Right lobe of liver (tissue), 6 donors: ENCODE data around the gene OR6A2. TPM values are rescaled to one million over a fixed set of nuclear protein-coding genes. Genes with fewer than 3 reads are reported as not detected.

Source experiments
- ATAC-seq, 4 donors: fragments of 200-7000 bp; cut with Tn5 transposase; one replicate each; pipeline ENCODE4 v1.9.1; 2020; ENCODE audit warnings: mild to moderate bottlenecking in 4 of 4, moderate library complexity in 4 of 4
- DNase-seq, 3 donors: peaks; one replicate each; pipeline ENCODE4 v3.0.0-alpha.2; 2020
- H3K27ac ChIP-seq, 3 donors: fragments of 200-600 bp; one replicate each; pipeline ENCODE4 v1.8.0; 2022
- H3K27me3 ChIP-seq, 2 donors: fragments of 200-600 bp; one replicate each; pipeline ENCODE4 v1.8.0; 2022
- H3K36me3 ChIP-seq, 4 donors: fragments of 200-600 bp; sonication (generic) in 1 of 4; one replicate each; pipeline versions ENCODE4 v1.5.1 to v1.8.0; 2017 to 2022; ENCODE audit warnings: control low read depth in 1 of 4
- H3K4me1 ChIP-seq, 4 donors: fragments of 200-600 bp; sonication (generic) in 1 of 4; one replicate each; pipeline versions ENCODE4 v1.5.1 to v1.8.0; 2017 to 2022; ENCODE audit warnings: control low read depth in 1 of 4
- H3K4me3 ChIP-seq, 3 donors: fragments of 200-600 bp; one replicate each; pipeline ENCODE4 v1.8.0; 2022
- H3K9me3 ChIP-seq, 4 donors: fragments of 200-600 bp; sonication (generic) in 1 of 4; one replicate each; pipeline versions ENCODE4 v1.5.1 to v1.8.0; 2017 to 2022; ENCODE audit warnings: control low read depth in 1 of 4
- CTCF ChIP-seq, 4 donors: fragments of 200-600 bp in 3 of 4; fragments of 450-650 bp in 1 of 4; IDR thresholded peaks; one replicate each; pipeline versions ENCODE4 v1.5.1 to v1.8.0; 2016 to 2022; ENCODE audit warnings: antibody characterized with exemption in 4 of 4, mild to moderate bottlenecking in 2 of 4
- POLR2A ChIP-seq: fragments of 450-650 bp; IDR thresholded peaks from one replicate; pipeline ENCODE4 v1.6.1; 2017; ENCODE audit warnings: antibody characterized with exemption, mild to moderate bottlenecking
- WGBS: methylation state at CpG from one replicate; pipeline ENCODE4 v1.1.6; 2018; ENCODE audit warnings: low coverage, low lambda C conversion rate; ENCODE audit not compliant: insufficient coverage; ENCODE audit errors: missing lambda C conversion rate; 5-methylcytosine and 5-hydroxymethylcytosine counted together
- intact Hi-C, 2 donors: fragments of 100-400 bp; cut with DNase I; formaldehyde crosslinking; loops; one replicate each; pipeline versions ENCODE4 v1.11.2 to v1.14.1; 2022
- long read RNA-seq: library from polyadenylated mRNA; unstranded; transcript quantifications from one replicate; pipeline ENCODE4 v2.0.0, GENCODE V29; 2019
- total RNA-seq, 6 experiments: library from RNA; depleted of rRNA in 2 of 6; stranded (reverse); fragments of >200 nt in 2 of 6; fragmentation: NEBNext Ultra II Directional in 3 of 6; extraction: Animal tissue kit (Norgen Biotek cat#: 25700) in 3 of 6; gene quantifications; one replicate each; pipeline versions ENCODE4 v1.1.0 to v1.2.4, GENCODE V29; 2016 to 2023
- donor health status: DM: no; HTN: yes; CAD: no.
- donor health status: DM: no; HTN: no; CAD: no.
- donor health status: DM: no; HTN: no; CAD: no.
- donor health status: DM: no; HTN: yes; CAD: no.
- donor health status: DM: no; HTN: yes; CAD: no.

Gene OR6A2
- total RNA-seq: under 1 TPM in 2 of 6 experiments, not detected in 4; 0.04 to 0.49 TPM
- long read RNA-seq: 0 reads

GRCh38 chr11:6799402-6799801 is at the start of gene OR6A2:
Gene OR6A2, minus strand, starts transcription at chr11:6799689. Its CDS starts 3,981 bp downstream, at chr11:6795708.
- Histone ChIP-seq H3K9me3 (no peaks in the 10 kb centered on the region), H3K27me3 (no peaks in the 10 kb centered on the region), H3K36me3 (no peaks in the 10 kb centered on the region), H3K4me3 (no peak within 1 kb of the TSS), H3K4me1 (no peaks in the 10 kb centered on the region), H3K27ac (no peak within 1 kb of the TSS)
- no peak for DNase-seq
- WGBS: 73% methylated on average over 1 of the region's 1 CpG
- TF ChIP-seq POLR2A (no peak), CTCF (IDR thresholded peaks at IDR 0.05) (no peak)
- no peak for ATAC-seq
- intact Hi-C loops: no loop called here

GRCh38 chr11:6845383-6845782 is 45.9 kb upstream of the OR6A2 start, which contains the start of gene OR10A5:
Gene OR10A5, plus strand, starts transcription at chr11:6845683. Its CDS starts 0 bp downstream, at chr11:6845683.
- no peaks in the 10 kb centered on the region for H3K4me1 ChIP-seq
- ATAC-seq (no peak), DNase-seq (no peak)
- intact Hi-C loops: no loop called here
- H3K27me3 ChIP-seq: peaks cover 0 to 5% of the 10 kb centered on the region in 2 donors
- H3K27ac ChIP-seq: no peak within 1 kb of the TSS
- TF ChIP-seq CTCF (IDR thresholded peaks at IDR 0.05) (no peak), POLR2A (no peak)
- WGBS: 38% methylated on average over 3 of the region's 3 CpGs
- H3K36me3 ChIP-seq: no peaks in the 10 kb centered on the region
- H3K4me3 ChIP-seq: no peak within 1 kb of the TSS
- H3K9me3 ChIP-seq: no peaks in the 10 kb centered on the region

- Histone ChIP-seq H3K27me3 (peaks cover 0 to 5% of the 10 kb centered on the region in 2 donors), H3K36me3 (no peaks in the 10 kb centered on the region), H3K27ac (no peak overlapping the region), H3K4me3 (no peak overlapping the region), H3K9me3 (no peaks in the 10 kb centered on the region), H3K4me1 (no peaks in the 10 kb centered on the region)
- WGBS: 72% methylated on average over 4 of the region's 5 CpGs
- intact Hi-C loops: no loop called here
- ATAC-seq (no peak), DNase-seq (no peak)
- TF ChIP-seq POLR2A (no peak), CTCF (IDR thresholded peaks at IDR 0.05) (no peak)
Measured at GRCh38 chr11:6844356-6844755, 44.9 kb upstream of the OR6A2 start.

GRCh38 chr11:6843670-6844069 is 44.2 kb upstream of the OR6A2 start:
- no peak overlapping the region for H3K4me3 ChIP-seq
- no peaks in the 10 kb centered on the region for H3K9me3 ChIP-seq
- TF ChIP-seq CTCF (IDR thresholded peaks at IDR 0.05): no peak
- no peak for TF ChIP-seq POLR2A
- intact Hi-C loops: no loop called here
- no peak overlapping the region for H3K27ac ChIP-seq
- H3K4me1 ChIP-seq: no peaks in the 10 kb centered on the region
- DNase-seq (no peak), ATAC-seq (no peak)
- H3K36me3 ChIP-seq: no peaks in the 10 kb centered on the region
- peaks cover 0 to 5% of the 10 kb centered on the region in 2 donors for H3K27me3 ChIP-seq
- WGBS: 44% methylated on average over 2 of the region's 2 CpGs

GRCh38 chr11:6841694-6842093 is 42.2 kb upstream of the OR6A2 start:
- Histone ChIP-seq H3K4me1 (no peaks in the 10 kb centered on the region), H3K27me3 (peaks cover 0 to 5% of the 10 kb centered on the region in 2 donors), H3K4me3 (no peak overlapping the region), H3K27ac (no peak overlapping the region), H3K9me3 (no peaks in the 10 kb centered on the region), H3K36me3 (no peaks in the 10 kb centered on the region)
- TF ChIP-seq CTCF (IDR thresholded peaks at IDR 0.05): no peak
- TF ChIP-seq POLR2A: no peak
- ATAC-seq: no peak
- intact Hi-C loops: no loop called here
- no peak for DNase-seq
